Activated CD4-positive, alpha-beta T cell treated with anti-CD3 and anti-CD28 coated beads, Interleukin-2, amount 50 U/mL, for 4 hours (primary cell): ENCODE results near the gene TBCD.

ENCODE experiments used
- DNase-seq, 2 experiments: peaks; one replicate each; pipeline ENCODE4 v3.0.0-alpha.2; 2020

The TBCD gene

GRCh38 chr17:82793974-82794630, 42.2 kb downstream of the TBCD start:
- DNase-seq, result no peak

GRCh38 chr17:82794781-82795482, 43.1 kb downstream of the TBCD start:
- no peak for DNase-seq

- no peak for DNase-seq
These were observed 43.8 kb downstream of the TBCD start for GRCh38 chr17:82795615-82796014.

- no peak for DNase-seq
These were observed 45.2 kb downstream of the TBCD start for GRCh38 chr17:82797061-82797460.

- DNase-seq, result no peak
These were observed 46.9 kb downstream of the TBCD start for GRCh38 chr17:82798752-82799151.

- DNase-seq, result no peak
These were observed 47.7 kb downstream of the TBCD start for GRCh38 chr17:82799591-82799990.

- DNase-seq, result no peak
These were observed 49.0 kb downstream of the TBCD start for GRCh38 chr17:82800885-82801284.

- no peak for DNase-seq
These were observed 49.6 kb downstream of the TBCD start for GRCh38 chr17:82801377-82801970.

- no peak for DNase-seq
These were observed 50.4 kb downstream of the TBCD start for GRCh38 chr17:82802075-82802780.

GRCh38 chr17:82803185-82803584, 51.3 kb downstream of the TBCD start:
- no peak for DNase-seq

GRCh38 chr17:82803606-82804005, 51.7 kb downstream of the TBCD start:
- no peak for DNase-seq

- no peak for DNase-seq
These were observed 52.8 kb downstream of the TBCD start for GRCh38 chr17:82804442-82805191.

- DNase-seq, result no peak
These were observed 53.4 kb downstream of the TBCD start for GRCh38 chr17:82805254-82805653.

GRCh38 chr17:82805823-82806222, 54.0 kb downstream of the TBCD start:
- no peak for DNase-seq

- no peak for DNase-seq
These were observed 54.8 kb downstream of the TBCD start for GRCh38 chr17:82806645-82807044.

GRCh38 chr17:82807101-82807500, 55.2 kb downstream of the TBCD start:
- DNase-seq, result no peak

GRCh38 chr17:82807562-82807961, 55.7 kb downstream of the TBCD start:
- no peak for DNase-seq

GRCh38 chr17:82808006-82808405, 56.1 kb downstream of the TBCD start:
- no peak for DNase-seq

- DNase-seq, result no peak
These were observed 57.3 kb downstream of the TBCD start for GRCh38 chr17:82808921-82809905.

GRCh38 chr17:82810644-82811430, 59.0 kb downstream of the TBCD start:
- DNase-seq, result no peak

- no peak for DNase-seq
These were observed 60.2 kb downstream of the TBCD start for GRCh38 chr17:82812058-82812457.
